Stimulated activated CD4-positive, alpha-beta T cell treated with anti-CD3 and anti-CD28 coated beads, Interleukin-1b, Interleukin-23, amount 100 ng/mL, for 24 hours (primary cell): ENCODE results near the gene PRMT5.
A peak's percentile ranks its signal among the peaks of the same experiment; 100 is the strongest.
"Not testable (repeated sequence)": the region's sequence is repeated elsewhere in the genome, so short reads cannot be mapped to it uniquely, and the experiment has no call there.

ENCODE experiments used
- DNase-seq, 4 experiments: peaks; one replicate each; pipeline ENCODE4 v3.0.0-alpha.2; 2020; ENCODE audit warnings: low read depth in 4 of 4, low spot score in 1 of 4

PRMT5 gene

GRCh38 chr14:22929104-22929960 lies at the start of gene PRMT5:
Gene PRMT5 (minus strand): TSS chr14:22929376. CDS start chr14:22929361, 15 bp downstream.
- peak; percentile 91 to 96 (median 96) for DNase-seq

- DNase-seq, result no peak
Measured at GRCh38 chr14:22978487-22978837, 49.3 kb upstream of the PRMT5 start.

- DNase-seq, result no peak
Measured at GRCh38 chr14:22977684-22978486, 48.7 kb upstream of the PRMT5 start.

- DNase-seq, result no peak
Measured at GRCh38 chr14:22977434-22977683, 48.2 kb upstream of the PRMT5 start.

- DNase-seq, result no peak
Measured at GRCh38 chr14:22976620-22977433, 47.7 kb upstream of the PRMT5 start.

- DNase-seq, result no peak
Measured at GRCh38 chr14:22974530-22975313, 45.5 kb upstream of the PRMT5 start.

- peak in 2 of 4 experiments; percentile 13 to 19 for DNase-seq
Measured at GRCh38 chr14:22973217-22974032, 44.2 kb upstream of the PRMT5 start.

GRCh38 chr14:22972313-22972930 lies 43.2 kb upstream of the PRMT5 start:
- DNase-seq, result no peak

GRCh38 chr14:22971152-22971551 lies 42.0 kb upstream of the PRMT5 start:
- DNase-seq, result no peak

GRCh38 chr14:22966783-22967269 lies 37.6 kb upstream of the PRMT5 start:
- no peak for DNase-seq

GRCh38 chr14:22965916-22966782 lies 37.0 kb upstream of the PRMT5 start:
- DNase-seq, result not testable (repeated sequence)

- DNase-seq, result no peak
Measured at GRCh38 chr14:22962061-22962676, 33.0 kb upstream of the PRMT5 start.

GRCh38 chr14:22955702-22956569 lies 26.8 kb upstream of the PRMT5 start:
- no peak for DNase-seq

- no peak for DNase-seq
Measured at GRCh38 chr14:22952418-22952817, 23.2 kb upstream of the PRMT5 start.

GRCh38 chr14:22951795-22952194 lies 22.6 kb upstream of the PRMT5 start:
- not testable (repeated sequence) for DNase-seq

GRCh38 chr14:22945642-22946041 lies 16.5 kb upstream of the PRMT5 start:
- no peak for DNase-seq

- no peak for DNase-seq
Measured at GRCh38 chr14:22939684-22940083, 10.5 kb upstream of the PRMT5 start.
